Stimulated activated CD8-positive, alpha-beta memory T cell treated with anti-CD3 and anti-CD28 coated beads, Interleukin-4, amount 100 ng/mL, for 48 hours (primary cell): ENCODE data around the gene TMEM147.

ENCODE experiments used
- DNase-seq: peaks from one replicate; pipeline ENCODE4 v3.0.0-alpha.2; 2020

The TMEM147 gene

GRCh38 chr19:35521124-35521743 is 24.2 kb upstream of the TMEM147 start:
- DNase-seq: no peak

GRCh38 chr19:35522745-35523327 is 22.6 kb upstream of the TMEM147 start:
- no peak for DNase-seq

GRCh38 chr19:35524181-35524837 is 21.1 kb upstream of the TMEM147 start:
- no peak for DNase-seq

- DNase-seq: no peak
Observed at GRCh38 chr19:35525873-35526272, 19.6 kb upstream of the TMEM147 start.

- no peak for DNase-seq
Observed at GRCh38 chr19:35528218-35529038, 17.0 kb upstream of the TMEM147 start, which contains the start of gene SBSN. Gene SBSN (minus strand): TSS chr19:35528311. CDS start chr19:35528281, 30 bp downstream.

- DNase-seq: no peak
Observed at GRCh38 chr19:35529241-35530218, 15.9 kb upstream of the TMEM147 start.

GRCh38 chr19:35531291-35531690 is 14.1 kb upstream of the TMEM147 start:
- no peak for DNase-seq

GRCh38 chr19:35533201-35533821 is 12.1 kb upstream of the TMEM147 start, which contains the start of gene GAPDHS:
Gene GAPDHS (plus strand): TSS chr19:35533456. CDS start chr19:35533528, 72 bp downstream.
- no peak for DNase-seq

GRCh38 chr19:35533822-35534392 is 11.5 kb upstream of the TMEM147 start:
- peak; percentile 59 for DNase-seq

- DNase-seq: no peak
Observed at GRCh38 chr19:35534803-35535480, 10.5 kb upstream of the TMEM147 start.

- DNase-seq: no peak
Observed at GRCh38 chr19:35539314-35539713, 6.1 kb upstream of the TMEM147 start.

GRCh38 chr19:35539850-35540249 is 5.6 kb upstream of the TMEM147 start:
- DNase-seq: no peak

GRCh38 chr19:35540356-35540927 is 5.0 kb upstream of the TMEM147 start:
- DNase-seq: no peak

- no peak for DNase-seq
Observed at GRCh38 chr19:35542209-35542608, 3.2 kb upstream of the TMEM147 start.

- DNase-seq: no peak
Observed at GRCh38 chr19:35543280-35544109, 1.9 kb upstream of the TMEM147 start.

GRCh38 chr19:35544110-35544802 is 1.2 kb upstream of the TMEM147 start:
- no peak for DNase-seq

- peak; percentile 82 for DNase-seq
Observed at GRCh38 chr19:35545855-35546381, 492 bp downstream of the TMEM147 start.

GRCh38 chr19:35546532-35546931 is 1.1 kb downstream of the TMEM147 start:
- no peak for DNase-seq
